OCI-LY1 (cell line): ENCODE data around the gene TAF3.

Experiments used
- CTCF ChIP-seq: fragments of 200-600 bp; sonication (generic), shearing (Covaris generic); IDR thresholded peaks from 2 replicates; pipeline ENCODE4 v1.5.1; 2017; ENCODE audit warnings: mild to moderate bottlenecking, antibody characterized with exemption, low read length, moderate library complexity, mixed read lengths
- EZH2 ChIP-seq: fragments of 200-600 bp; sonication (generic), shearing (Covaris generic); IDR thresholded peaks from 2 replicates; pipeline ENCODE4 v1.8.0; 2017; ENCODE audit warnings: borderline replicate concordance, mixed run types, mild to moderate bottlenecking, antibody characterized with exemption, low read length, moderate library complexity, mixed read lengths

- TF ChIP-seq CTCF: no peak
- TF ChIP-seq EZH2: no peak
Observed at GRCh38 chr10:7853890-7854289, 35.6 kb downstream of the TAF3 start.
